22Rv1 (cell line): ENCODE results near the gene RMI2.

Experiments
- H3K27ac ChIP-seq: fragments of 450-650 bp; 2 replicates; pipeline ENCODE4 v1.5.1; 2017
- ZFX ChIP-seq: fragments of 450-650 bp; IDR thresholded peaks from 2 replicates; pipeline ENCODE4 v1.6.1; 2017; ENCODE audit warnings: antibody characterized with exemption, borderline replicate concordance
- TF ChIP-seq, protein P1 (sequence below): fragments of 450-650 bp; IDR thresholded peaks from 2 replicates; pipeline ENCODE4 v1.5.1; 2017; ENCODE audit warnings: mild to moderate bottlenecking

Gene RMI2

DNA sequence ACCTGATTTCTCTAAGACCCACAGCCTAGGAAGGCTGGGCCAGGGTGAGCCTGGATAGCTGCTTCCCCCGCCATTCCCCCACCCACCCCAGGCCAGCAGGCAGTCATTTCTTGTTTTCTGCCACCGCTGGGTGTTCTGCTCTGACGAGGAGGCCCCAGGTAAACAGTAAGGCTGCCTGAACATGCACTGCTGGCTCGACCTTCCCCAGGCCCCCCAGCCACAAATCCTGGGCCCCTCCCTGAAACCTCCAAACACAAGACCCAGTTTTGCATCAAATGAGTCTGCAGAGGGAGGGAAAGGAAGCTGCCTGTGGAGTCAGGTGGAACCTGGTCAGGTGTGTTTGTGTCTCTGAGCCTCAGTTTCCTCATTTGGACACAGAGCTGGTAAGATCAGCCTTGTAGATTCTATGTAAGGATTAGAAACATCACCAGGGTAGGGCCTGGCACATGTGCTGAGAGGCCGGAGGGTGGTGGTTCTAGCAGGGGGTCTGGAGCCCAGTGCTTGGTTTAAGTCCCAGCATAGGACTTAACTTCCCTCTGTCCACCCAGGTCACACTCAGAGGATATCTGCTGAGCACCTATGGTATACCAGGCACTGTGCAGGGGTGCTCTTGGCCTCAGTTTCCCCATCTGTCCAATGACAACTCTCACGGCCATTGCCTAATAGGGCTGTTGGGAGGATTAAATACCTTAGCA lies 45.2 kb upstream of the RMI2 start:
- no peak overlapping the region for H3K27ac ChIP-seq
- TF ChIP-seq, protein P1, sequence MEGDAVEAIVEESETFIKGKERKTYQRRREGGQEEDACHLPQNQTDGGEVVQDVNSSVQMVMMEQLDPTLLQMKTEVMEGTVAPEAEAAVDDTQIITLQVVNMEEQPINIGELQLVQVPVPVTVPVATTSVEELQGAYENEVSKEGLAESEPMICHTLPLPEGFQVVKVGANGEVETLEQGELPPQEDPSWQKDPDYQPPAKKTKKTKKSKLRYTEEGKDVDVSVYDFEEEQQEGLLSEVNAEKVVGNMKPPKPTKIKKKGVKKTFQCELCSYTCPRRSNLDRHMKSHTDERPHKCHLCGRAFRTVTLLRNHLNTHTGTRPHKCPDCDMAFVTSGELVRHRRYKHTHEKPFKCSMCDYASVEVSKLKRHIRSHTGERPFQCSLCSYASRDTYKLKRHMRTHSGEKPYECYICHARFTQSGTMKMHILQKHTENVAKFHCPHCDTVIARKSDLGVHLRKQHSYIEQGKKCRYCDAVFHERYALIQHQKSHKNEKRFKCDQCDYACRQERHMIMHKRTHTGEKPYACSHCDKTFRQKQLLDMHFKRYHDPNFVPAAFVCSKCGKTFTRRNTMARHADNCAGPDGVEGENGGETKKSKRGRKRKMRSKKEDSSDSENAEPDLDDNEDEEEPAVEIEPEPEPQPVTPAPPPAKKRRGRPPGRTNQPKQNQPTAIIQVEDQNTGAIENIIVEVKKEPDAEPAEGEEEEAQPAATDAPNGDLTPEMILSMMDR = no peak
- no peak for TF ChIP-seq ZFX

DNA sequence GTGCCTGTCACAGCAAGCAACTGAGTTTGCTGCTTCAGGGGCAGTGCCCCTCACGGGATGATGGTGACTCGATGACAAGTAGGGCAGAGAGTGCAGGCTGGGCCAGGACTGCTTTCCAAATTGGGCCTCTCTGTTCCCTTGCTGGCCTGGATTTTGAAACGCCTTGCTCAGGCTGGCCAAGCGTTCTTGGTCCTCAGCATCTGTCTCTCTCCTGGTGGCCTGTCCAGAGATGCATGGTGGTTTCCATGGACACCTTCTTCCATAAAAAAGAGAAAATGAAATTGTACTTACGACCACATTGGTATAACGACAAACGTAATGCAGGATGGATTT lies 44.7 kb upstream of the RMI2 start:
- H3K27ac ChIP-seq = no peak overlapping the region
- TF ChIP-seq, protein P1 = no peak
- no peak for TF ChIP-seq ZFX

DNA sequence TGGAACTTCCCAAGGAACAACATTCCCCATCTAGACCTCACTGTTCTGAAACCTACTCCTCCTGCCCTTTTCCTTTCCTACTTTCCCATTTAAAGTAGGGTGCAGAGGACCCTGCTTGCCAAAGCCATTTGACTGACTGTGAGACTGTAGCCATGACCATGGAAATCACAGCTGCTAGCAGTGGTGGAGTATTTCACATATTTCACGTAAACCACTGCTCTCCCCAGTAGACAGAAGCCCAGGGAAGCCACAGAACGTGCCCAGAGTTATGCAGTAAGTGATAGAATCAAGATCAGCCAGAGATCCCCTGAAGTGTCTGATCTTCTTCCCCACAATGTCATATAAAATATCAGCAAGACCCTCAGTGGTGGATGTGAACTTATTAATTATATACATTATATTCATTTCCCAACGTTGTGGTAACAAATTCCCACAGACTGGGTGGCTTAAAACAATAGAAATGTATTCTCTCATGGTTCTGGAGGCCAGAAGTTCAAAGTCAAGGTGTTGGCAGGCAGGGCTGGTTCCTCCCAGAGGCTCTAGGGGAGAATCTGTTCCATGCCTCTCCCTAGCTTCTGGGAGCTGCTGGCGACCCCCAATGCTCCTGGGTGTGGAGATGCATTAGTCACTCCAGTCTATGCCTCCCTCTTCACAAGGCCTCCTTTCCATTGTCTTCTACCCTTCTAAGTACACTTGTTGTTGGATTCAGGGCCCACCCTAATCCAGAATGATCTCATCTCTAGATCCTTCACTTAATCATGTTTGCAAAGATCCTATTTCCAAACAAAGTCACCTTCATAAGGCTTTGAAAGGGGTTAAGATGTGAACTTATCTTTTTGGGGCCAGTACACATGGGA lies 43.4 kb upstream of the RMI2 start:
- H3K27ac ChIP-seq = no peak overlapping the region
- TF ChIP-seq, protein P1 = no peak
- no peak for TF ChIP-seq ZFX

DNA sequence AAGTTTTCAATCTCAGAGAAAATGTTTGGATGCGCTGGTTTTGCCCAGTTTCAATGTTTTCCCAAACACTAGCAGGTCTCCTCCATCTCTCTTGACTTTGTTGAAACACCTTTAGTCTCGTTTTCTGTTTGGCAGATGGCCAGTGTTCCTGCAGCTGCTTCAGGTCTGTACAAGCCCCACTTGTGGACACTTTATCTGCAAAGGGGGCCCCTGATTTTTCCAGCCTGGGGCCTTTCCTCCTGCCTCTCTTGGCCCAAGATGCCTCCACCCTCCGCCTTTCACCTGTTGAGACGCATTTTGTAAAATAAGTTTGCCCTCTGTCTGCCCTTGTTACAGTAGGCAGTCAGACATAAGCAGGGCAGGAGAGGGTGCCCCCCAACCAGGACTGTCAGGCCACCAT lies 42.3 kb upstream of the RMI2 start:
- H3K27ac ChIP-seq = no peak overlapping the region
- no peak for TF ChIP-seq ZFX
- TF ChIP-seq, protein P1 = no peak

DNA sequence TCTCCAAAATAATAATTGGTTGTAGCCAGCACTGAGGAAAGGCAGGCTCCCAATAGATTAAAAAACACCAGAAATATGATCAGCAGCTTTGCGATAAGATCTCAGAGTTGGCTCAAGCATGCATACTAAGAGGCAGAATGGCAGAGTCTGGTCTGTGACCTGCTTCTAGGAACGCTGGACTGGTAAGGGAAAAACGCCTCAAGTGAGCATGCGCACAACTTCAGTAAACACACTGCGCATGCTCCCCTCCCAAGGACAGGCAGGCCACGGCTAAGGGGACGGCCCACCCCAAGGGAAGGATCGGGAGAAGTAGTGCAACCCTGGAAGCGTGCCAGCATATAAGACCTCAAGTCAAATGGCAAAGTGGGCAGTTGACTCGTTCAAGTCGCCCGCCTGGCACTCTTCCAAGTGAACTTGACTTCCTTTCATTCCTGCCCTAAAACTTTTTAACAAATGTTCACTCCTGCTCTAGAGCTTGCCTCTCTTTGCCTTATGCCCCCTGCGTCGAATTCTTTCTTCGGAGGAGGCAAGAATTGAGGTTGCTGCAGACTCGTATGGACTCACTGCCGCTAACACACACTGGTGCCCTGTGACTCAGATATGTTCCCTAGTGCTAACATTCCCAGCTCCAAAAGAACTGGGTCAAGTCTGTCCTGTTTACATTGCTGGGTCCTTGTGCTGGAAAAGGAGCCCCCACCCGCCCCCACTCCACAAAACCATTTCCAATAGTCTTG lies 41.7 kb upstream of the RMI2 start:
- H3K27ac ChIP-seq = no peak overlapping the region
- TF ChIP-seq, protein P1 = no peak
- no peak for TF ChIP-seq ZFX

DNA sequence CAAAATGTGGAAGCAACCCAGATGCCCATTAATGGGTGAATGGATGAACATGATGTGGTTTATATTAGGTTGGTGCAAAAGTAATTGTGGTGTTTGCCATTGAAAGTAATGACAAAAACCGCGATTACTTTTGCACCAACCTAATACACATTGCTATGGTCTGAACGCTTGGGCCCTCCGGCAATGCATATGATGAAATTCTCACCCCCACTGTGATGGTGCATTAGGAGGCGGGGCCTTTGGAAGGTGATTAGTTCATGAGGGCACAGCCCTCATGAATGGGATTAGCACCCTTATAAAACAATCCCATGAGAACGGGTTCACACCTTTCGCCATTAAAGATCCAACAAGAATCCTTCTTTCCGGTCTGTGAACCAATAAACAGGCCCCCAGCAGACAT lies 38.9 kb upstream of the RMI2 start:
- TF ChIP-seq, protein P1 = no peak
- no peak for TF ChIP-seq ZFX
- H3K27ac ChIP-seq = no peak overlapping the region
